H1 (cell line): ENCODE results near the gene CDKN2B-AS1. TPM values are rescaled to one million over a fixed set of nuclear protein-coding genes. Genes with fewer than 3 reads are reported as not detected.

Experiments used
- EP300 ChIP-seq, 2 experiments: IDR thresholded peaks; 1 replicate in 1 of 2; 2 replicates in 1 of 2; pipeline ENCODE4 v1.6.1; 2011 to 2012; ENCODE audit warnings: low read depth in 2 of 2, low read length in 2 of 2, mild to moderate bottlenecking in 2 of 2, borderline replicate concordance in 1 of 2, inconsistent platforms in 1 of 2, moderate library complexity in 1 of 2
- EZH2 ChIP-seq: fragments of 200-600 bp; sonication (generic); IDR thresholded peaks from 2 replicates; pipeline ENCODE4 v1.7.1; 2012; ENCODE audit warnings: low read depth, mild to moderate bottlenecking, moderate library complexity, low read length, inconsistent platforms; ENCODE audit not compliant: severe bottlenecking
- GTF2F1 ChIP-seq: IDR thresholded peaks from 2 replicates; pipeline ENCODE4 v1.6.1; 2012; ENCODE audit warnings: low read depth, low read length, improper control_type of control experiment, borderline replicate concordance
- JUN ChIP-seq: IDR thresholded peaks from 2 replicates; pipeline ENCODE4 v1.6.1; 2011; ENCODE audit warnings: low read depth, mild to moderate bottlenecking, improper control_type of control experiment, low read length
- POU5F1 ChIP-seq: IDR thresholded peaks from 2 replicates; pipeline ENCODE4 v1.6.1; 2011; ENCODE audit warnings: low read depth, mild to moderate bottlenecking, low read length, moderate library complexity
- SRF ChIP-seq: IDR thresholded peaks from 2 replicates; pipeline ENCODE4 v1.6.1; 2011; ENCODE audit warnings: mild to moderate bottlenecking, low read depth, low read length, moderate library complexity
- TAF1 ChIP-seq: IDR thresholded peaks from 2 replicates; pipeline ENCODE4 v1.6.1; 2011; ENCODE audit warnings: mild to moderate bottlenecking, low read depth, low read length
- polyA plus RNA-seq, 7 experiments: library from polyadenylated mRNA; depleted of rRNA in 3 of 7; stranded (reverse) in 5 of 7; unstranded in 2 of 7; fragments of >200 nt in 5 of 7; fragments of 200-250 nt in 2 of 7; gene quantifications; 1 replicate in 5 of 7; 2 replicates in 1 of 7; 4 replicates in 1 of 7; pipeline versions ENCODE4 v1.2.1 to v1.2.3, GENCODE V29; 2011 to 2013; ENCODE audit warnings: missing spikeins in 2 of 7, mixed read lengths in 2 of 7
- total RNA-seq: library from RNA; stranded (reverse); fragmentation: NEBNext Ultra II Directional; extraction: Animal tissue kit (Norgen Biotek cat#: 25700); gene quantifications from 2 replicates; pipeline ENCODE4 v1.2.1, GENCODE V29; 2021

Gene CDKN2B-AS1
- total and polyA plus RNA-seq, 2 of the 8 experiments (the other 6 are each of a cell fraction or from before 2014, with no cell fraction given), result not detected

DNA sequence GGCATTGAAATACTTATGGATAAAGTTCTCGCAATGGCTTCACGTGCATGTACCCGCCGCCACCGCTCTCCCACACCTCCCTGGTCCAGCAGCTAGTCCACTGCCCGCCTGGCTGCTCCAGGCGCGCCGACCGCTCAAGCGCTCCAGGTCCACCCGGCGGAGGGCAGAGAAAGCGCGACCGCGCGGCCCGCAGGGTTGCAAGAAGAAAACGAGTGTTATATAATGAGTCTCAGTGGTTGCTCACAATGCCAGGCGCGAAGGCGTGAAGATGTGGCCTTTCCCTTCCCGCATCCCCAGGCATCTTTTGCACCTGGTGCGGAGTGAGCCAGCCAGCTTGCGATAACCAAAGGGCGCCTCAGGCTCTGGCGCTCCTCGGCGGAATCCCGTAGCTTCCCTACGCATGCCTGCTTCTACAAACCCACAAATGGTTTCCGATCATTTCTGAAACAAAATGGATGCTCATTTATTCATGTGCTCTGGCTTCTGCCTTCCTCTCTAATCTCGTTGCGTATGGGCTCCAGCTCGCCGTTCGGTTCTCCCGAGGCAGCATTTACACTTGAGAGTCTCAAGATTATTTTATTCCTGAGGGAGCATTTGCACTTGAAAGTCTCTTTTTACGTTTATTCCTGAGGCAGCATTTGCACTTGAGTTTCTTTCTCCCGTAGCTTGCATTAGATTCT is 26.1 kb upstream of the CDKN2B-AS1 start (continued):
- TF ChIP-seq SRF (no peak), EZH2 (peak; percentile 99), TAF1 (no peak), GTF2F1 (no peak), POU5F1 (no peak), JUN (no peak), EP300 (IDR thresholded peaks at IDR 0.05; ENCODE audit: borderline replicate concordance in 1 of 2, low read depth in 2 of 2, low read length in 2 of 2) (no peak)
